ENCODE results near the gene S100A11.
"Not testable (repeated sequence)": the region's sequence is repeated elsewhere in the genome, so short reads cannot be mapped to it uniquely, and the experiment has no call there.

The S100A11 gene

GRCh38 chr1:152036267-152037216, at the start of gene S100A11:
S100A11 (minus strand) TSS chr1:152037004; CDS start chr1:152036915, 89 bp downstream.
- Mint-ChIP-seq H3K36me3 (ENCODE audit: low read depth) (peaks cover 20% of the 10 kb centered on the region), H3K9me3 (no peaks in the 10 kb centered on the region), H3K27me3 (ENCODE audit: low read depth) (no peaks in the 10 kb centered on the region), H3K27ac (peak within 1 kb of the TSS; percentile 90 to 97 (median 97)), H3K4me1 (peaks cover 16% of the 10 kb centered on the region), H3K4me3 (peak within 1 kb of the TSS; percentile 91 to 96 (median 91))
- TF ChIP-seq CTCF (IDR thresholded peaks at IDR 0.05; ENCODE audit: unreplicated experiment in 3 of 3) = no peak

- H3K27ac Mint-ChIP-seq = no peak overlapping the region
- H3K27me3 Mint-ChIP-seq (ENCODE audit: low read depth) = no peaks in the 10 kb centered on the region
- H3K9me3 Mint-ChIP-seq = no peaks in the 10 kb centered on the region
- no peak for TF ChIP-seq CTCF (IDR thresholded peaks at IDR 0.05; ENCODE audit: unreplicated experiment in 3 of 3)
- H3K4me1 Mint-ChIP-seq = no peaks in the 10 kb centered on the region
- H3K4me3 Mint-ChIP-seq = no peak overlapping the region
- H3K36me3 Mint-ChIP-seq (ENCODE audit: low read depth) = no peaks in the 10 kb centered on the region
These were observed 48.0 kb upstream of the S100A11 start for GRCh38 chr1:152084853-152085252.

GRCh38 chr1:152081026-152081425, 44.2 kb upstream of the S100A11 start:
- H3K4me1 Mint-ChIP-seq; H3K36me3 Mint-ChIP-seq (ENCODE audit: low read depth): not testable (repeated sequence)

GRCh38 chr1:152080494-152080893, 43.7 kb upstream of the S100A11 start:
- not testable (repeated sequence) for H3K27ac Mint-ChIP-seq; H3K9me3 Mint-ChIP-seq; H3K4me1 Mint-ChIP-seq; H3K36me3 Mint-ChIP-seq (ENCODE audit: low read depth); H3K4me3 Mint-ChIP-seq; H3K27me3 Mint-ChIP-seq (ENCODE audit: low read depth)

More at GRCh38 chr1:152081026-152081425, 44.2 kb upstream of the S100A11 start:
- H3K27me3 Mint-ChIP-seq (ENCODE audit: low read depth); H3K9me3 Mint-ChIP-seq; H3K27ac Mint-ChIP-seq; H3K4me3 Mint-ChIP-seq: not testable (repeated sequence)

- TF ChIP-seq CTCF (IDR thresholded peaks at IDR 0.05; ENCODE audit: unreplicated experiment in 3 of 3) = no peak
- no peak overlapping the region for H3K4me3 Mint-ChIP-seq
- no peaks in the 10 kb centered on the region for H3K4me1 Mint-ChIP-seq
- peaks cover 4% of the 10 kb centered on the region for H3K27me3 Mint-ChIP-seq (ENCODE audit: low read depth)
- no peak overlapping the region for H3K27ac Mint-ChIP-seq
- H3K9me3 Mint-ChIP-seq = peaks cover 4% of the 10 kb centered on the region
- H3K36me3 Mint-ChIP-seq (ENCODE audit: low read depth) = no peaks in the 10 kb centered on the region
These were observed 42.1 kb upstream of the S100A11 start for GRCh38 chr1:152078831-152079441.

GRCh38 chr1:152072311-152072710, 35.5 kb upstream of the S100A11 start:
- Mint-ChIP-seq H3K36me3 (ENCODE audit: low read depth) (no peaks in the 10 kb centered on the region), H3K27ac (no peak overlapping the region), H3K4me3 (no peak overlapping the region), H3K27me3 (ENCODE audit: low read depth) (peaks cover 30% of the 10 kb centered on the region), H3K9me3 (no peaks in the 10 kb centered on the region), H3K4me1 (no peaks in the 10 kb centered on the region)
- no peak for TF ChIP-seq CTCF (IDR thresholded peaks at IDR 0.05; ENCODE audit: unreplicated experiment in 3 of 3)
